Sigmoid colon (tissue), 7 donors: Measurements from ENCODE around the gene KLF11. TPM values are rescaled to one million over a fixed set of nuclear protein-coding genes. Genes with fewer than 3 reads are reported as not detected.
"Not testable (repeated sequence)": the region's sequence is repeated elsewhere in the genome, so short reads cannot be mapped to it uniquely, and the experiment has no call there.

ENCODE experiments used
- DNase-seq: peaks from one replicate; pipeline ENCODE4 v3.0.0-alpha.2; 2019
- H3K27ac ChIP-seq, 4 donors: fragments of 200-600 bp; sonication (generic); one replicate each; pipeline ENCODE4 v1.5.1; 2016 to 2019; ENCODE audit warnings: mild to moderate bottlenecking in 1 of 4
- H3K27me3 ChIP-seq, 3 donors: fragments of 200-600 bp; sonication (generic); one replicate each; pipeline ENCODE4 v1.5.1; 2019; ENCODE audit warnings: mild to moderate bottlenecking in 1 of 3
- H3K36me3 ChIP-seq, 4 donors: fragments of 200-600 bp; sonication (generic); one replicate each; pipeline ENCODE4 v1.5.1; 2016 to 2019
- H3K4me1 ChIP-seq, 4 donors: fragments of 200-600 bp; sonication (generic); one replicate each; pipeline ENCODE4 v1.5.1; 2017 to 2019
- H3K4me3 ChIP-seq, 4 donors: fragments of 200-600 bp; sonication (generic); one replicate each; pipeline ENCODE4 v1.5.1; 2017 to 2019; ENCODE audit warnings: mild to moderate bottlenecking in 2 of 4, moderate library complexity in 1 of 4
- H3K9me3 ChIP-seq, 4 donors: fragments of 200-600 bp in 3 of 4; sonication (generic) in 3 of 4; one replicate each; pipeline versions ENCODE4 v1.5.1 to v1.6.1; 2013 to 2019
- EP300 ChIP-seq, 4 donors: sonication (generic); formaldehyde crosslinking; IDR thresholded peaks; one replicate each; pipeline ENCODE4 v1.6.1; 2017; ENCODE audit warnings: antibody characterized with exemption in 4 of 4
- POLR2A ChIP-seq, 2 donors: fragments of 450-650 bp; IDR thresholded peaks; one replicate each; pipeline ENCODE4 v1.6.1; 2016; ENCODE audit warnings: antibody characterized with exemption in 2 of 2, mild to moderate bottlenecking in 2 of 2, moderate library complexity in 2 of 2
- POLR2AphosphoS5 ChIP-seq, 4 donors: sonication (generic); formaldehyde crosslinking; IDR thresholded peaks; one replicate each; pipeline ENCODE4 v1.6.1; 2017; ENCODE audit warnings: antibody characterized with exemption in 4 of 4
- WGBS, 2 donors: extraction: QIAGEN DNeasy Blood & Tissue Kit; methylation state at CpG; one replicate each; pipeline ENCODE4 v1.1.7; 2013; 5-methylcytosine and 5-hydroxymethylcytosine counted together
- intact Hi-C: fragments of 100-400 bp; cut with DNase I; formaldehyde crosslinking; loops from one replicate; pipeline ENCODE4 v1.15.1; 2023
- polyA plus RNA-seq, 3 donors: library from polyadenylated mRNA; stranded (reverse); fragments of 200-250 nt; gene quantifications; one replicate each; pipeline ENCODE4 v1.2.3, GENCODE V29; 2013
- total RNA-seq, 4 donors: library from RNA; depleted of rRNA; stranded (reverse); fragments of >200 nt; gene quantifications; one replicate each; pipeline ENCODE4 v1.1.0, GENCODE V29; 2016
- TF ChIP-seq, protein P1 (sequence below), 4 experiments: fragments of 450-650 bp in 3 of 4; fragments of 200-600 bp in 1 of 4; IDR thresholded peaks; one replicate each; pipeline ENCODE4 v1.5.1; 2016 to 2019; ENCODE audit warnings: antibody characterized with exemption in 4 of 4, mild to moderate bottlenecking in 3 of 4, moderate library complexity in 2 of 4
- donor health status: healthy with polysubstance abuse.
- donor health status: Bipolar disorder and iron deficiency.
- donor health status: healthy.

The KLF11 gene
- total and polyA plus RNA-seq, 7 donors = 3.9 to 41.3 (median 18.5) TPM

GRCh38 chr2:10009811-10010781 lies 33.3 kb upstream of the KLF11 start:
- peak; percentile 95 for DNase-seq
- intact Hi-C loops = loop anchor here (2.0 kb wide), 1 partner anchor 33 kb away; the partner anchor contains the start of gene KLF11
- Histone ChIP-seq H3K4me1 (peaks cover 0 to 48% (median 44%) of the 10 kb centered on the region in 4 donors), H3K4me3 (no peak overlapping the region), H3K9me3 (no peaks in the 10 kb centered on the region), H3K36me3 (no peaks in the 10 kb centered on the region), H3K27me3 (no peaks in the 10 kb centered on the region), H3K27ac (peak overlapping the region; percentile 3 to 80 (median 64))
- TF ChIP-seq POLR2AphosphoS5 (IDR thresholded peaks at IDR 0.05) = peak in 3 of 4 donors; percentile 6 to 67 (median 55)
- TF ChIP-seq POLR2A (IDR thresholded peaks at IDR 0.05) = no peak
- peak in 1 of 4 donors; percentile 48 for TF ChIP-seq EP300 (IDR thresholded peaks at IDR 0.05)
- TF ChIP-seq, protein P1, sequence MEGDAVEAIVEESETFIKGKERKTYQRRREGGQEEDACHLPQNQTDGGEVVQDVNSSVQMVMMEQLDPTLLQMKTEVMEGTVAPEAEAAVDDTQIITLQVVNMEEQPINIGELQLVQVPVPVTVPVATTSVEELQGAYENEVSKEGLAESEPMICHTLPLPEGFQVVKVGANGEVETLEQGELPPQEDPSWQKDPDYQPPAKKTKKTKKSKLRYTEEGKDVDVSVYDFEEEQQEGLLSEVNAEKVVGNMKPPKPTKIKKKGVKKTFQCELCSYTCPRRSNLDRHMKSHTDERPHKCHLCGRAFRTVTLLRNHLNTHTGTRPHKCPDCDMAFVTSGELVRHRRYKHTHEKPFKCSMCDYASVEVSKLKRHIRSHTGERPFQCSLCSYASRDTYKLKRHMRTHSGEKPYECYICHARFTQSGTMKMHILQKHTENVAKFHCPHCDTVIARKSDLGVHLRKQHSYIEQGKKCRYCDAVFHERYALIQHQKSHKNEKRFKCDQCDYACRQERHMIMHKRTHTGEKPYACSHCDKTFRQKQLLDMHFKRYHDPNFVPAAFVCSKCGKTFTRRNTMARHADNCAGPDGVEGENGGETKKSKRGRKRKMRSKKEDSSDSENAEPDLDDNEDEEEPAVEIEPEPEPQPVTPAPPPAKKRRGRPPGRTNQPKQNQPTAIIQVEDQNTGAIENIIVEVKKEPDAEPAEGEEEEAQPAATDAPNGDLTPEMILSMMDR (IDR thresholded peaks at IDR 0.05) = no peak
- 82 to 88% methylated on average over 36 of the region's 36 CpGs for WGBS, 2 donors

DNA sequence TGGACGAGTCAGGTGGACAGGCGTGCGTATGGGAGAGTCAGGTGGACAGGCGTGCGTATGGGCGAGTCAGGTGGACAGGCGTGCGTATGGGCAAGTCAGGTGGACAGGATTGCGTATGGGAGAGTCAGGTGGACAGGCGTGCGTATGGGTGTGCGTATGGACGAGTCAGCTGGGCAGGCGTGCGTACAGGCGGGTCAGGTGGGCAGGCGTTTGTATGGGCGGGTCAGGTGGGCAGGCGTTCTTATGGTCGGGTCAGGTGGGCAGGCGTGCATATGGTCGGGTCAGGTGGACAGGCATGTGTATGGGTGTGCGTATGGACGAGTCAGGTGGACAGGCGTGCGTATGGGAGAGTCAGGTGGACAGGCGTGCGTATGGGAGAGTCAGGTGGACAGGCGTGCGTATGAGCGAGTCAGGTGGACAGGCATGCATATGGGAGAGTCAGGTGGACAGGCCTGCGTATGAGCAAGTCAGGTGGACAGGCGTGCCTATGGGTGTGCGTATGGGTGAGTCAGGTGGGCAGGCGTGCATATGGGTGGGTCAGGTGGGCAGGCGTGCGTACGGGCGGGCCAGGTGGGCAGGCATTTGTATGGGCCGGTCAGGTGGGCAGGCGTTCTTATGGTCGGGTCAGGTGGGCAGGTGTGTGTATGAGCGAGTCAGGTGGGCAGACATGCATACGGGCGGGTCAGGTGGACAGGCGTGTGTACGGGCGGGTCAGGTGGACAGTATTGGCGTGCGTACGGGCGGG lies 32.3 kb upstream of the KLF11 start:
- H3K4me3 ChIP-seq, H3K27me3 ChIP-seq, H3K9me3 ChIP-seq, intact Hi-C loops, H3K36me3 ChIP-seq: not testable (repeated sequence)
- 95 to 96% methylated on average over 52 of the region's 52 CpGs for WGBS, 2 donors
- Histone ChIP-seq H3K27ac (peak overlapping the region in 1 of 4 donors; percentile 80), H3K4me1 (peaks cover 0 to 48% (median 44%) of the 10 kb centered on the region in 4 donors)
- peak; percentile 69 for DNase-seq

DNA sequence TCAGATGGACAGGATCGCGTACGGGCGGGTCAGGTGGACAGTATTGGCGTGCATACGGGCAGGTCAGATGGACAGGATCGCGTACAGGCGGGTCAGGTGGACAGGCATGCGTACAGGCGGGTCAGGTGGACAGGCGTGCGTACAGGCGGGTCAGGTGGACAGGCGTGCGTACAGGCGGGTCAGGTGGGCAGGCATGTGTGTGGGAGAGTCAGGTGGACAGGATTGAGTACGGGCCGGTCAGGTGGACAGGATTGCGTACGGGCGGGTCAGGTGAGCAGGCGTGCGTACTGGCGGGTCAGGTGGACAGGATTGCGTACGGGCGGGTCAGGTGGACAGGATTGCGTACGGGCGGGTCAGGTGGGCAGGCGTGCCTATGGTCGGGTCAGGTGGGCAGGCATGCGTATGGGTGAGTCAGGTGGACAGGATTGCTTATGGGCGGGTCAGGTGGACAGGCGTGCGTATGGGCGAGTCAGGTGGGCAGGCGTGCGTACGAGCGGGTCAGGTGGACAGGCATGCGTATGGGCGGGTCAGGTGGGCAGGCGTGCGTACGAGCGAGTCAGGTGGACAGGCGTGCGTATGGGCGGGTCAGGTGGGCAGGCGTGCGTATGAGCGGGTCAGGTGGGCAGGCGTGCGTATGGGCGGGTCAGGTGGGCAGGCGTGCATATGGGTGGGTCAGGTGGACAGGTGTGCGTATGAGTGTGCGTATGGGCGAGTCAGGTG lies 31.6 kb upstream of the KLF11 start:
- H3K9me3 ChIP-seq, H3K27ac ChIP-seq, H3K27me3 ChIP-seq, H3K36me3 ChIP-seq, H3K4me3 ChIP-seq, intact Hi-C loops: not testable (repeated sequence)
- peaks cover 0 to 40% (median 39%) of the 10 kb centered on the region in 4 donors for H3K4me1 ChIP-seq
- peak; percentile 71 for DNase-seq
- whole genome bisulfite sequencing, 2 donors = 90 to 96% methylated on average over 60 to 61 of the region's 61 CpGs

GRCh38 chr2:10012366-10012962 lies 30.9 kb upstream of the KLF11 start:
- H3K9me3 ChIP-seq, H3K27me3 ChIP-seq, H3K4me3 ChIP-seq, intact Hi-C loops, H3K27ac ChIP-seq, H3K36me3 ChIP-seq: not testable (repeated sequence)
- DNase-seq = peak; percentile 43
- H3K4me1 ChIP-seq = peaks cover 0 to 33% (median 32%) of the 10 kb centered on the region in 4 donors
- 87 to 96% methylated on average over 37 of the region's 37 CpGs for WGBS, 2 donors

- Histone ChIP-seq H3K27ac (no peak overlapping the region), H3K4me1 (peaks cover 0 to 28% (median 27%) of the 10 kb centered on the region in 4 donors), H3K9me3 (peaks cover 0 to 3% (median 0%) of the 10 kb centered on the region in 4 donors), H3K4me3 (no peak overlapping the region), H3K36me3 (no peaks in the 10 kb centered on the region), H3K27me3 (no peaks in the 10 kb centered on the region)
- intact Hi-C loops = no loop called here
- TF ChIP-seq POLR2AphosphoS5 (IDR thresholded peaks at IDR 0.05) = no peak
- no peak for TF ChIP-seq EP300 (IDR thresholded peaks at IDR 0.05)
- TF ChIP-seq, protein P1 (IDR thresholded peaks at IDR 0.05) = no peak
- TF ChIP-seq POLR2A (IDR thresholded peaks at IDR 0.05) = no peak
- DNase-seq = peak; percentile 67
- WGBS, 2 donors = 79 to 93% methylated on average over 29 of the region's 29 CpGs
These were observed 30.3 kb upstream of the KLF11 start for GRCh38 chr2:10012963-10013461.

DNA sequence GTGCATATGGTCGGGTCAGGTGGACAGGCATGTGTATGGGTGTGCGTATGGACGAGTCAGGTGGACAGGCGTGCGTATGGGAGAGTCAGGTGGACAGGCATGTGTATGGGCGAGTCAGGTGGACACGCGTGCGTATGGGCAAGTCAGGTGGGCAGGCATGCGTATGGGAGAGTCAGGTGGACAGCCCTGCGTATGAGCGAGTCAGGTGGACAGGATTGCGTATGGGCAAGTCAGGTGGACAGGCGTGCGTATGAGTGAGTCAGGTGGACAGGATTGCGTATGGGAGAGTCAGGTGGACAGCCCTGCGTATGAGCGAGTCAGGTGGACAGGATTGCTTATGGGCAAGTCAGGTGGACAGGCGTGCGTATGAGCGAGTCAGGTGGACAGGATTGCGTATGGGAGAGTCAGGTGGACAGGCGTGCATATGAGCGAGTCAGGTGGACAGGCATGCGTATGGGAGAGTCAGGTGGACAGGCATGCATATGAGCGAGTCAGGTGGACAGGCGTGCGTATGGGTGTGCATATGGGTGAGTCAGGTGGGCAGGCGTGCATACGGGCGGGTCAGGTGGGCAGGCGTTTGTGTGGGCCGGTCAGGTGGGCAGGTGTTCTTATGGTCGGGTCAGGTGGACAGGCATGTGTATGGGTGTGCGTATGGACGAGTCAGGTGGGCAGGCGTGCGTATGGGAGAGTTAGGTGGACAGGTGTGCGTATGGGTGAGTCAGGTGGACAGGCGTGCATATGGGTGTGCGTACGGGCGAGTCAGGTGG lies 29.5 kb upstream of the KLF11 start:
- 96 to 97% methylated on average over 43 of the region's 43 CpGs for WGBS, 2 donors
- intact Hi-C loops, H3K4me3 ChIP-seq, H3K27me3 ChIP-seq, H3K9me3 ChIP-seq, H3K36me3 ChIP-seq, H3K27ac ChIP-seq: not testable (repeated sequence)
- peak; percentile 60 for DNase-seq
- H3K4me1 ChIP-seq = peaks cover 0 to 20% (median 18%) of the 10 kb centered on the region in 4 donors
